ENCODE data around the gene ITGB3. TPM values are rescaled to one million over a fixed set of nuclear protein-coding genes. Genes with fewer than 3 reads are reported as not detected.

The ITGB3 gene
- total and polyA plus RNA-seq, 2 of the 8 experiments (the other 6 are each of a cell fraction or from before 2014, with no cell fraction given): 0.08 to 0.09 TPM

DNA sequence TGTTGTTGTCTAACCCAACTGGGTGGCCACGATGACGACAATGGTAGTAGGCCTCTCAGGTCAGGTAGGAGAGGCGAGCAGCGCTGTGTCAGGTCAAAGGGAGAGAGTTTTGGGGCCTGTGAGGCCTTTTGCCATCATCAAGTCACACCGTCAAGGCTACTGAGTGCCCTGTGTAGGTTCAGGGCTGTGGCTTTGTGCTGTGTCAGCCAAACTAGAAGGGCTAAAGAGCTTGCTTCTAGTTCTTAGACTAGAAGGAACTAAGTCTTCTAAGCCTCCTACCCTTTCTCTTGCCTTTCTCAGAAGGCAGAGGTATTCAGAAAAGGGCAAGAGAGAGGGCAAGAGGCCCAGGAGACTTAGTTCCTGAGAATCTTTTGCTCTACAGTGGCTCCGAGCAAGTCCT, 45.1 kb downstream of the ITGB3 start (continued):
- TF ChIP-seq NANOG (IDR thresholded peaks at IDR 0.05; ENCODE audit: insufficient read depth, low read depth, low read length, poor library complexity, severe bottlenecking): no peak
- TF ChIP-seq RBBP5 (IDR thresholded peaks at IDR 0.05; ENCODE audit: borderline replicate concordance, low read depth, low read length): no peak
- TF ChIP-seq TAF7 (optimal IDR thresholded peaks at IDR 0.05; ENCODE audit: borderline replicate concordance, low read depth, low read length): no peak
- no peak for TF ChIP-seq RNF2 (IDR thresholded peaks at IDR 0.05; ENCODE audit: borderline replicate concordance, low read depth, low read length, missing control alignments, poor library complexity, severe bottlenecking)
